Astrocyte (in vitro differentiated cells and primary cell): Measurements from ENCODE around the gene BLOC1S3.

ENCODE experiments used
- CTCF ChIP-seq: IDR thresholded peaks from 2 replicates; pipeline ENCODE4 v1.5.1; 2011; ENCODE audit warnings: low read depth, mild to moderate bottlenecking, inconsistent platforms, low read length, moderate library complexity; ENCODE audit not compliant: insufficient read depth
- EZH2 ChIP-seq: IDR thresholded peaks from 2 replicates; pipeline ENCODE4 v1.6.1; 2012; ENCODE audit warnings: mild to moderate bottlenecking, low read length, inconsistent platforms; ENCODE audit not compliant: insufficient read depth

- TF ChIP-seq CTCF (no peak), EZH2 (no peak)
Observed at GRCh38 chr19:45169602-45170001, 9.0 kb upstream of the BLOC1S3 start.
